HG03575 (cell line): Measurements from ENCODE around the gene LAMA5.

Experiments
- ATAC-seq: cut with Tn5 transposase; IDR thresholded peaks from one replicate; pipeline ENCODE4 v1.9.1; 2021; ENCODE audit not compliant: unreplicated experiment, insufficient number of reproducible peaks, low FRiP score; ENCODE audit errors: extremely low read depth

LAMA5 gene

DNA sequence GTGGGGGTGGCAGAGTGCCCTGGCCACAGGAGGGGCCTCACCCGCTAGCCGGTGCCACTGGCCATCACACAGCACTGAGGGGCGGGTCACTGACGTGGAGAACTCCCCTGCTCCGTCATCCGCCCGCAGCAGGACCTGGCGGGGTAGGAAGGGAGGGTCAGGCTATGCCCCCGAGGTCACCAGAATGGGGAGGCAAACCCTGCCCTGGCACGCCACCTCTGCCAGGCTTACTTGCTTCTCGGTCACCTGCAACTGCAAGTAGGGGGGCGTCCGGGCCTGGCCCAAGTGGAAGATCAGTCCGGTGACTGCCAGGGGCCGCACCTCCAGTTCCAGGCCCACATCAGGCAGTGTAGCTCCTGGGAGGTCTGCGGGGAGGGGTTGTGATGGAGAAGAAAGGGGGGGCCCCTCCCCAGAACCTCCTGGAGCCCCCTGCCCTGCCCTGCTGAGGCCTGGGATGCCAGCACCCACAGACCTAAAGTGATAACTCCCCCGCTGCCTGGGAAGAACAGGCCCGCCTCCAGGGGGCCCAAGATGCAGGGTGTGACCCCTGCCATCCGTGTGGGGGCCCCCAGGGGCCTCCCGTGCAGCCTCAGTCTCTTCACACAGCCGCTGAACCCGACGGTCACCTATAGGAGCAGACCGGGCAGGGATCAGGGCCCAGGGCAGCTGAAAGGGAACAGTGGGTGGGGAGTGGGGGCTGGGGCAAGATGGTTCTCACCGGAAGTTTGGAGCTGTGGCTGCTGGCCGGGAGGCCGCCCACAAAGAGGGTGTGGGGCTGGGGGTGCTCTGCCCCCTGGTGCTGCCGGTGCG, 57.0 kb downstream of the LAMA5 start:
- ATAC-seq, result no peak

DNA sequence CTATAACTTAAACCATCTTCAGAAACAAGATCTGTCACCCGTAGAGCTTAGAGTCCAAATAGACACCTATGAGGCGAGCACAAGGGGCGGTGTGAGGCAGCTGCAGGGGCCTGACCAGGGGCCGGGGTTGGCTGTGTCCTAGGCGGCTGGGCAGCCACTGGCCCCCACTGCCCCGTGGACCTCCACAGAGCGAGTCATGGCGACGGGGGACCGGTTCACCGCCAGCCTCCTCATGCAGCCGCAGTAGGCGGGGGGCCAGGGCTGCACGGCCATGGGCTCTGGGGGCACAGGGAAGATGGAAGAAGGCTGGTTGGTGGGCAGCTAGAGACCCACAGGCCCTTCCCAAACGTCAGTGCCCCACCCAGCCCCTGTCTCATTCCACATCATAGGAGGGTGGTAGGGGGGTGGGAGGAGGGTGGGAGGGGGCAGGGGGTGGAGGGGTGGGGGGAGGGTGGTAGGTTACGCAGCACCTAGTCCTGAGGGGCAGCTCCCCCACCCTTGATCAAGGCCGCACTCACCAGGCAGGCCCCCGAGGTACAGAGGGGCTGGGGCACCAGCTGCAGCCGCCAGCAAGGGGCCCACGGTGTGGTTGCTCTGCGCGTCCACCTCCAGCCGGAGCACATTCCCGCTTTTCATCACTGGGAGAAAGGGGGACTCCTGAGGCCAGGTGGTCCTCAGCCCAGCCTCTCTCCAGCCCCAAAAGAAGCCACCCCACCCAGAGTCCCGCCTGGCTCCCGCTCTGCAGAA, 57.7 kb downstream of the LAMA5 start:
- no peak for ATAC-seq

DNA sequence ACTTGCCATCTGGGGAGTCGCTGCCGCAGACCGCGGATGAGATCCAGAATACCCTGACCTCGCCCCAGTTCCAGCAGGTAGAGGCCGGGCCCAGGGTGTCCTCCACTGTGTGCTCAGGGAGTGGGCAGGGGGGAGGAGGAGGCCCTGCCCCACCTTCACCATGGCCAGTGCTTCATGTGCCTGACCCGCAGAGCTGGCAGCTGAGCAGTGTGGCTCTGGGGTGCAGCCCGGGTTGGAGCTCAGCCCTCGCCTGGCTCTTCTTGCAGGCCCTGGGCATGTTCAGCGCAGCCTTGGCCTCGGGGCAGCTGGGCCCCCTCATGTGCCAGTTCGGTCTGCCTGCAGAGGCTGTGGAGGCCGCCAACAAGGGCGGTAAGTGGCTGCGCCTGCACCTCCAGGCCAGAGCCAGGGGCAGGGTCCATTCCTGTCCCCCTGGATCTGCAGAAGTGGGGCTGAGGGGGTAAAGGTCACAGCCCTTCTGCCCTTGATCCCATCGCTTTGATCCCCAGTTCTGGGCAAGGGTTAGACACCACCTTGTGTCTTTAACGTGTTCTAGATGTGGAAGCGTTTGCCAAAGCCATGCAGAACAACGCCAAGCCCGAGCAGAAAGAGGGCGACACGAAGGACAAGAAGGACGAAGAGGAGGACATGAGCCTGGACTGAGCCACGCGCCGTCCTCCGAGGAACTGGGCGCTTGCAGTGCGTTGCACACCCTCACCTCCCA, 58.9 kb downstream of the LAMA5 start:
- no peak for ATAC-seq

DNA sequence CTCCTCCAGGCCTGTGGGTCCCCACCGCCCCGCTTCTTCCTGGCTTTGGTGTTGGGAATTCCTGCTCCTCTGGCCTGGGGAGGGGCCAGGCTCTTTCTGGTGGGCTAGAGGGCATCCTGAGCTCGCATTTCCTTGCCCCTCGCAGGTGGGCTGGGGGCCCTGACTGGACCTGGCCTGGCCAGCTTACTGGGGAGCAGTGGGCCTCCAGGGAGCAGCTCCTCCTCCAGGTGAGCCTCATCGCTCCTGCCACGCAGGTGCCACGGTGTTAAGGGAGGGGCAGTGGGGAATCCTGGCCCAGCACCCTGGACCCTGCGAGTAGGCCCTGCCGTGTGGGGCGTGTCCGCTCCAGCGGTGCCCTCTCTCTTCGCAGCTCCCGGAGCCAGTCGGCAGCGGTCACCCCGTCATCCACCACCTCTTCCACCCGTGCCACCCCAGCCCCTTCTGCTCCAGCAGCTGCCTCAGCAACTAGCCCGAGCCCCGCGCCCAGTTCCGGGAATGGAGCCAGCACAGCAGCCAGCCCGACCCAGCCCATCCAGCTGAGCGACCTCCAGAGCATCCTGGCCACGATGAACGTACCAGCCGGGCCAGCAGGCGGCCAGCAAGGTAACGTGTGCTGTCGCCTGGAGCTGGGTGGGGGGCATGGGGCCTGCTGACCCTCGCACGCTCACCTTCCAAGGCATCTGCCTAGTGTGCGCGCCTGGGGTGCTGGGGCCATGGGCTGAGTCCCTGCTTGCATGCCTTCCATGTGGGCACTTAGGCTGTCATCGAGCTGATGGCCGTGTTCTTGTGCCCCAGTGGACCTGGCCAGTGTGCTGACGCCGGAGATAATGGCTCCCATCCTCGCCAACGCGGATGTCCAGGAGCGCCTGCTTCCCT, 59.6 kb downstream of the LAMA5 start:
- no peak for ATAC-seq

DNA sequence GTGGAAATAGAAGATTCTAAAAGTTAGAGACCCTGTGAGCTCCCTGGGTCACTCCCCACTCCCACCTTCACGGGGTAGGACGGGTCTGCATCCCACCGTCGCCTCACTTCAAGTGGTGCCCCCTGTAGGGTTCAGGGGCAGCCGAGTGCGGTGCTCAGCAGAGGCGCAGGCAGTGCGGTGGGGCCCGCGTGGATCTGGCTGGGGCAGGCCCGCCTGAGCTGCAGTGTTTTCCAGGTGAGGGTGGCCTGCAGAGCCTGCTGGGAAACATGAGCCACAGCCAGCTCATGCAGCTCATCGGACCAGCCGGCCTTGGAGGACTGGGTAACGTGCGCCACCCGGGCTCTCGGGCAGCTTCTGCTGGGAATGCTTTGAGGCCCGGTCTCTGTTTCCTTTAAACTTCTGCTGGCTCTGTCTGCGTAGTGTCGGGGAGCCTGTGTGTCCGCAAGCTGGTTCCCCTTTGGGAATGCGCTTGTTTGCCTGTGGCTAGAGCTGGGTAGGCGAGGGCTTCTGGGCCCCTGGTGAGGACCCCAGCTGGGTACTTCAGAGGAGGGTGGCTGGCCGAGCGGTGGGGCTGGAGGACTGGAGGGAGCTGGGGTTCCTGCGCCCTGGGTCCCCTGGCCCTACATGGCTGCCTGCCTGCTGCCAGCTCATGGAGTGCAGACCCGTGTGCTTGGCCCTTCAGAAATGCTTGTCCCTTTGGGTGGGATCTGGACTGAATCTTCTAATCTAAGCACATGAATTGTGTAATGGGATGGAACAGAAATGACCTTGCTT, 60.5 kb downstream of the LAMA5 start:
- ATAC-seq, result no peak

DNA sequence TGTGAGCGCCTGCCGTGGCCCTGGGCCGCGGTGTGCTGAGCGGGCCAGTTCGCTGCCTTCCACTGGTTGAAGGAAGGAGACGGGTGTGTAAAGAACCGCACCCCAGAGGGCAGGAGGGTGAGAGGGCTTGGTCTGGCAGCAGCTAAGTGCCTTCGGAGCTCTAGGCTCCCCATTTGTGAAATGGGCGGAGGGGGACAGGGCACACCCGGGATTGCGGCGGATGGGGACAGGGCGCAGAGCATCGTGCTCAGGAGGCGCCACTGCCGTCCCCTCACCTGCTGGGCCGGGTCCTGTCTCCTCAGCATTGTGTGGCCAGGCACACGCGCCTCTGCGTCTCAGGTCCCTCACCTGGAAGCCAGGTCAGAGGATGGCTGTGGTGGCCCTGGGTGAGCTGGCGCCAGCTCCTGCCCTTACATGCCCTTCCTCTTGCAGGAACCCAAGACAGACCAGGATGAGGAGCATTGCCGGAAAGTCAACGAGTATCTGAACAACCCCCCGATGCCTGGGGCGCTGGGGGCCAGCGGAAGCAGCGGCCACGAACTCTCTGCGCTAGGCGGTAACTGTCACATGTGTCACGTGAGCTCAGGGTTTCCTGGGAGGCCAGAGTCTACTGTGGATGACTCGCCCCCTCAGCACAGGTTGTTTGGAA, 61.2 kb downstream of the LAMA5 start:
- no peak for ATAC-seq

DNA sequence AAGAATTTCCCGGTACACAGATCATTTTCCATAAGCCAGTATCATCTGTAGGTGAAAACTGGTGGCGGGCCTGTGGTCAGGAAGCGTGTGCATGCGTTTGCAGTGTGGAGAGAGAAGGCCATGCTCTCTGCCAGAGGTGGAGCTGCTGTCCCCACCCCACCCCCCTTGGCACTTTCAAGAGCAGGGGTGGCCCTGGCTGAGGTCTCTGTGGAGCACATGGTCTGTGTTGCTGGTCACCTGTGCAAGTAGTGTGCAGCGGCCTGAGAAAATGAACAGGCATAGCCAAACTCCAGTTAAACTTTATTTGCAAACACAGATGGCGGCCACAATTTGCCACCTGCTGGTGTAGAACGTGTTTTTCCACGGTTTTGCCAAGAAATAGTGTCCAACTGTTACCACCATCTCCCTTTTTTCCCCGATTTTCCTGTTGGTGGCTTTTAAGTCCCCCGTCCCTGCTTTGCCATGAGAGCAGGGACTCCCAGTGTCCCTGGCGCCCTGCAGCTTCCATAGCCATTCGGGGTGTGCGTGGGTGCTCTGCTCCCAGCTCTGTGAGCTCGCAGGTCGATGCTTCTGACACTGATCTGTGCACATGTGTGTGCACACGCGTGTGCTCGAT, 61.9 kb downstream of the LAMA5 start:
- ATAC-seq, result no peak

DNA sequence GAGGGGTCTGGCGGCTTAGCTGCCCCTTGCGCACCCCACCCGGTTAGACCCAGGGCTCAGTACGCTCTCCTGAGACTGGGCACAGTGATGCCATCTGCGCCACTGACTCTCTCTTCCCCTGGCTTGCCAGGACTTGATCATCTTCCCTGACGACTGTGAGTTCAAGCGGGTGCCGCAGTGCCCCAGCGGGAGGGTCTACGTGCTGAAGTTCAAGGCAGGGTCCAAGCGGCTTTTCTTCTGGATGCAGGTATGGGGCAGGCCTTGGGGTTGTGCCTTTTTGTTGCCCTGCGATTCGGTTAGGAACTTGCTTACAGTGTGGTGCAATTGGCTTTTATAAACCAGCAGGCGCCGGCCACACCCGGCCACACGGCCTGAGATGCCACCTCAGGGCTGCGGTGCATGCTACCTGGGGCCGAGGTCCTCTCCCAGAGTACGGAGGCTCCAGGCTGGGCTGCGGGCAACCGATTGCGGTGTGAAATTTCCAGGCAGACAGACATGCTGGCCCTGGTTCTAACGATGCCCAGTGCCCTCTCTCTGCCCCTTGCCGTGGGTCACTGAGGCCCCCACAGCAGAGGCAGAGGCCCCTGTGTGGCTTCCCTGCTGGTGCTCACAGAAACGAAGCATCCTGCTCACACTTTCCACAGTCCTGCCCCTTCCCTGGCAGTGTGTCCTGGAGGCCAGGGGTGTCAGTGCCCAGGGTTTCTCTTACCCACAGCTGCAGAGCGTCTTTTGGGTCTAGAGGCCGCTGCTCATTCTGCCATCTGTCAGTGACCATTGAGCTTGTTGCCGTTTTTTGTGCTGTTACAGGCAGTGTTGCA, 62.6 kb downstream of the LAMA5 start:
- no peak for ATAC-seq

DNA sequence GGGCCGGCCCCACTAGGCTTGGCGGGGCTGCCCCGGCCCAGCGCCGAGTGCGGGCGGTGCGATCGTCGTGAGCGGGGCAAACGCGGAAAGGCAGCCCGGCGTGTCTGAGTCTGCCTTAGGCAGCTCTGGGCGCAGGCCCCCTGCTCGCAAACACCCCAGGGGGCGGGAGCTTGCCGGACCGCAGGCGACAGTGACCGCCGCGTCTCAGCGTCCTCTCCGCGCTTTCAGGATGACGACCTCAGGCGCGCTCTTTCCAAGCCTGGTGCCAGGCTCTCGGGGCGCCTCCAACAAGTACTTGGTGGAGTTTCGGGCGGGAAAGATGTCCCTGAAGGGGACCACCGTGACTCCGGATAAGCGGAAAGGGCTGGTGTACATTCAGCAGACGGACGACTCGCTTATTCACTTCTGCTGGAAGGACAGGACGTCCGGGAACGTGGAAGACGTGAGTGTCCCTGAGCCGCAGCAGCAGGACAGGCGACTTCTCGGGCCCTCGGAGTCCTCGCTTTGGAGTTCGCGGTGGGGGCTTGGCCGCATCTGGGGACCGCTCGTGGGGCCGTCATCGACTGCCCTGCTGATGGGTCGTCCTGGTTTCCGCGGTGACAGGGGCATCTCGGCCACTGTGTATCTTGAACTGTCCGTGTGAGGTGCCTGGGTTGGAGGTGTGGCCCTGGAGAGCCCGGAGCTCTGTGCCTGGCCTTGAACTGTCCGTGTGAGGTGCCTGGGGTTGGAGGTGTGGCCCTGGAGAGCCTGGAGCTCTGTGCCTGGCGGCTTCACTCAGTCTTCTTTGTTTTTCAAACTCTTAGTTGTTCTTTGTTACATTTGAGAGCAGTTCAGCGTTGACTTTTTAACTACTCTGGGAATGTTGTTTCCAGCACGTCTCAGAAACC, 63.5 kb downstream of the LAMA5 start:
- ATAC-seq, result no peak

DNA sequence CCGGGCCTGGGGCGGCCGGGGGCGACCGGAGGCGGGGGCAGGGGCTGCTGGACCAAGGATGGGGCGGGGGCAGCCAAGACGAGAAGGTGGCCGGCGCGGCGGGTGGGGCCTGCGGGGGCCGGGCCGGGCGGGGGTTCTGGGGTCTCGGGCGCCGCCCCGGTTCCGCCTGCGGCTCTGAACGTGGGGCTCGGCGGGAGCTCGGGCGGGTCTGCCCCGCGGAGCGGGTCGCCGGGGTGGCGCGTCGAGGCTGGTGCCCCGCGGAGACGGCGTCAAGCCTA, 64.1 kb downstream of the LAMA5 start:
- no peak for ATAC-seq

DNA sequence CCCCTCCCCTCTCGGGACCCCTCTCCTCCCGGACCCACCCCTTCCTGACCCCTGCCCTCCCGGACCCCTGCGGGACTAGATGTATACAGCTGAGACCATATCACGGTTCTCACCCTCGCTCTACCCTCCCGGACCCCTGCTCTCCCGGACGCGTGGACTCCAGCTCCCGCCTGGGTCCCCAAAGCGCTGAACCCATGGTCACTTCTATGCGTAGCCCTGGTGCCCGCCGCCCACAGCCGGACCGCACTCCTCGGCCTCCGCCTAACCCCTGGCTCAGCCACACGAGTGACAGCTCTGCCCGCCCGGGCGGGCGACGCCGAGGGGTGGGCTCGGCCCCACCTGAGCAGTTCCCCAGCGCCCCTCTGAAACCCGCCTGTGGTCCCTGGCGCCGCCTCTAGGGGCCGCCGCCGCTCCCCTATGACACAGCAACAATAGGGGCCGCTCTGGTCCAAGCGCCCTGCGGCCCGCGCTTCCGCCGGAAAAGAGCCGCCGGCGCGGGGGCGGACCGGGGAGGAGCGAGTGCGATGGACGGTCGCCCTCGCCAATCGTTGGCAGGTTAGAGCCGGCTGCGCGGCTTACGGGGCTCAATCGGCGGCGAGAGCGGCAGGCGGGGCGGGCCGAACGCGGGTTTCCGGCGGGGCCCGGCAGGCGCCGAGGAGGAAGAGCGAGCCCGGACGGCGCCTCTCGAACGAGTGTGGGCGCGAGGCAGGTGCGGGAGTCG, 64.6 kb downstream of the LAMA5 start, which contains the start of gene ADRM1:
TSS of gene ADRM1 (plus strand) at position 657 of the 721 bp plus-strand sequence. CDS start 572 bp downstream, outside the sequence.
- ATAC-seq, result no peak

DNA sequence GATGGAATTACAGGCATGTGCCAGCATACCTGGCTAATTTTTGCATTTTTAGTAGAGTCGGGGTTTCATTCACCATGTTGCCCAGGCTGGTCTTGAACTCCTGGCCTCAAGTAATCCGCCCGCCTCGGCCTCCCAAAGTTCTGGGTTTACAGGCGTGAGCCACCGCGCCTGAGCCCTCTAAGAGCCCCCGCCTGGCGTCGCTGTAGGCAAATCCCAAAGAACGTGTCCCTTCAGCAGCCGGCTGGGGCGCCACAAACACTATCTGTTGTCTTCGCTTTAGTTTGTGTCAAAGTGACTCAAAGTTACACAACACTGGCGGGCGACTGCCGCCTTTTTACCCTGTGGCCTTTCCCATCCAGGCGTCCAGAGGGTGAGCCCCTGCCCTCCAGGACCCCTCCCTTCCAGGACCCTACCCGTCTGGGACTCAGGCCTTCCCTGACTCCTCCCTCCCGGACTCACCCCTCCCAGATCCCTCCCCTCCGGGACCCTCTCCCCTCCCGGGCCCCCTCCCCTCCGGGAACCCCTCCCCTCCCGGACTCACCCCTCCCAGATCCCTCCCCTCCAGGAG, 65.3 kb downstream of the LAMA5 start:
- ATAC-seq, result peak; percentile 23

DNA sequence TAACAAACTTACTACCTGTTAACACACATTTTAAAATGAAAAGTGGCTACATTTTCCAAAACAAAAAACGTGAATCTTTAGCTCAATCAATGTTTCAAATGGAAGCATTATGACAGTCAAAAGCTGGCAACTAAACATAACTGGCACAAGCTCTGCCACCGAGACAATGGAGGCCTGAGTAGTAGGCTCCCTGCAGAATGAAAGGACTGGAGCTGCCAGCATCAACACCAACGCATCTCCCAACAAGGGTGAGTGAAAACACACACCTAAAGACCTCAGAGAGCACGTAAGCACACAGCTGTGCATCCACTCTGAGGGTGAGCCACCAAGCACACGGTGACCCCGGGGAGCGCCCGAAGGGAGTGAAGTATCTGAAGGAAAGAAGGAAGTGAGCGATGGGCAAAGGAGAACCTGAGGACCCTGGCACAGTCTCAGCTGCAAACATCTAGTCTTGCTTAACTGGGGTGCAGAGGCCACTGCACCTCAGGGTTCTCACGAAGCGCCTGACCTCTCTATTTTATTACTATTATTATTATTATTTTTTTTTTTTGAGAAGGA, 65.9 kb downstream of the LAMA5 start:
- ATAC-seq, result no peak

DNA sequence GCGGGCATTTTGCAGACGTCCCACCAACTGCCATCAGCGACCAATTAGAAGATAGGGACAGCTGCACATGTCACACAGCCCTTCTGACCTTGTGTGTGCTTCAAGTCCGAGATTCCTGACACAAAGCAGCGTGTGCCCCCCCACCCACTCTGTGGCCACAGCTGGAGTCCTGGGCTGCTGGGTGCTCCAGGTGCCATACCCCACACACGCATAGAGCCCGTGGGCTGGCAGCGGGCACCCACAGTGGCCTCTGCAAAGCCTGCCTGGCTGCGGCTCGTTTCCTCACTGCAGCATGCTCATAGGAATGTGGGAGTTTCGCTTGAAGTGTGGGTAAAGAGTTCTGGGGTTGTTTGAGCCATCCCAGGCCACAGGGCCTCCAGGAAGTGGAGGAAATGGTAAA, 66.8 kb downstream of the LAMA5 start:
- ATAC-seq, result no peak
